GM18511 (cell line): Measurements from ENCODE around the gene JMJD8.

Experiments used
- ATAC-seq: cut with Tn5 transposase; IDR thresholded peaks from one replicate; pipeline ENCODE4 v1.9.1; 2021; ENCODE audit warnings: mild to moderate bottlenecking, moderate library complexity; ENCODE audit not compliant: unreplicated experiment

JMJD8 gene

GRCh38 chr16:642189-643049, 41.7 kb downstream of the JMJD8 start:
- ATAC-seq, result peak; percentile 62

- ATAC-seq, result peak; percentile 61
Observed at GRCh38 chr16:641326-642188, 42.6 kb downstream of the JMJD8 start, which contains the start of gene MCRIP2. MCRIP2 (plus strand) TSS chr16:641828; CDS start chr16:641992, 164 bp downstream.

- no peak for ATAC-seq
Observed at GRCh38 chr16:640614-641013, 43.5 kb downstream of the JMJD8 start.

GRCh38 chr16:638836-639235, 45.3 kb downstream of the JMJD8 start:
- ATAC-seq, result no peak

GRCh38 chr16:638034-638543, 46.0 kb downstream of the JMJD8 start:
- ATAC-seq, result no peak

- no peak for ATAC-seq
Observed at GRCh38 chr16:637081-638018, 46.8 kb downstream of the JMJD8 start.

- ATAC-seq, result peak; percentile 75
Observed at GRCh38 chr16:636206-637080, 47.7 kb downstream of the JMJD8 start, which contains the start of gene METTL26. METTL26 (minus strand) TSS chr16:636305; CDS start chr16:636290, 15 bp downstream.

- peak; percentile 10 for ATAC-seq
Observed at GRCh38 chr16:635573-636205, 48.4 kb downstream of the JMJD8 start.

- no peak for ATAC-seq
Observed at GRCh38 chr16:634996-635395, 49.1 kb downstream of the JMJD8 start.

GRCh38 chr16:634051-634670, 50.0 kb downstream of the JMJD8 start:
- no peak for ATAC-seq

GRCh38 chr16:633336-634050, 50.6 kb downstream of the JMJD8 start:
- no peak for ATAC-seq

- no peak for ATAC-seq
Observed at GRCh38 chr16:632486-633335, 51.4 kb downstream of the JMJD8 start.

- ATAC-seq, result no peak
Observed at GRCh38 chr16:631808-632358, 52.3 kb downstream of the JMJD8 start.
